Fibroblast of mammary gland (primary cell): ENCODE results near the gene BEST2.

Source experiments
- DNase-seq: peaks from one replicate; pipeline ENCODE4 v3.0.0-alpha.2; 2010; ENCODE audit warnings: low read depth
- H3K4me3 ChIP-seq: 2 replicates; pipeline ENCODE4 v1.5.1; 2011; ENCODE audit warnings: low read depth, mild to moderate bottlenecking, low read length, moderate library complexity; ENCODE audit not compliant: control insufficient read depth
- CTCF ChIP-seq: conservative IDR thresholded peaks from 2 replicates; pipeline ENCODE4 v1.5.1; 2011; ENCODE audit warnings: low read depth, low read length, inconsistent platforms; ENCODE audit not compliant: control insufficient read depth, insufficient read depth

The BEST2 gene

GRCh38 chr19:12784394-12784870, 32.8 kb downstream of the BEST2 start:
- H3K4me3 ChIP-seq = no peak overlapping the region
- no peak for DNase-seq
- TF ChIP-seq CTCF = no peak

- H3K4me3 ChIP-seq = no peak overlapping the region
- no peak for TF ChIP-seq CTCF
- DNase-seq = no peak
These were observed 33.4 kb downstream of the BEST2 start for GRCh38 chr19:12784871-12785430.

GRCh38 chr19:12785431-12786031, 33.9 kb downstream of the BEST2 start:
- no peak for DNase-seq
- TF ChIP-seq CTCF = no peak
- no peak overlapping the region for H3K4me3 ChIP-seq

GRCh38 chr19:12786141-12786870, 34.7 kb downstream of the BEST2 start:
- no peak for TF ChIP-seq CTCF
- H3K4me3 ChIP-seq = no peak overlapping the region
- DNase-seq = no peak

- no peak for DNase-seq
- no peak overlapping the region for H3K4me3 ChIP-seq
These were observed 35.4 kb downstream of the BEST2 start for GRCh38 chr19:12786952-12787351.

GRCh38 chr19:12787458-12787857, 35.9 kb downstream of the BEST2 start:
- no peak for DNase-seq
- TF ChIP-seq CTCF = no peak
- no peak overlapping the region for H3K4me3 ChIP-seq

More at GRCh38 chr19:12786952-12787351, 35.4 kb downstream of the BEST2 start:
- TF ChIP-seq CTCF = no peak
